ENCODE data around the gene PCID2.
"Not testable (repeated sequence)": the region's sequence is repeated elsewhere in the genome, so short reads cannot be mapped to it uniquely, and the experiment has no call there.

The PCID2 gene

GRCh38 chr13:113208421-113209335 lies at the start of gene PCID2:
Gene PCID2, minus strand, starts transcription at chr13:113208669. Its CDS starts 35 bp downstream, at chr13:113208634.
- Mint-ChIP-seq H3K4me3 (peak within 1 kb of the TSS; percentile 99), H3K27ac (peak within 1 kb of the TSS; percentile 92), H3K36me3 (ENCODE audit: low read depth) (peaks cover 44% of the 10 kb centered on the region), H3K4me1 (ENCODE audit: low read depth) (peaks cover 66% of the 10 kb centered on the region), H3K27me3 (no peaks in the 10 kb centered on the region), H3K9me3 (no peaks in the 10 kb centered on the region)

DNA sequence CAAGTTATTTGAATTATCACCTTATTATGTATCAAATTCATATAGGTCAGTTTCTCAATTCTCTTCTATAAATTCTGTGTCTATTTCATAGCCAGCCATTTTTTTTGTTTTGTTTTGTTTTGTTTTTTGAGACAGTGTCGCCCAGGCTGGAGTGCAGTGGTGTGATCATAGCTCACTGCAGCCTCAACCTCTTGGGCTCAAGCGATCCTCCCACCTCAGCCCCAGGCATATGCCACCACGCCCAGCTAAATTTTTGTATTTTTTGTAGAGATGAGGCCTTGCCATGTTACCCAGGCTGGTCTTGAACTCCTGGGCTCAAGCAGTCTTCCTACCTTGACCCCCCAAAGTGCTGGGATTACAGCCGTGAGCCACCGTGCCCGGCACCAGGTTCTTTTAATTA lies 49.4 kb upstream of the PCID2 start:
- H3K36me3 Mint-ChIP-seq (ENCODE audit: low read depth) = peaks cover 66% of the 10 kb centered on the region
- H3K27me3 Mint-ChIP-seq; H3K4me3 Mint-ChIP-seq; H3K4me1 Mint-ChIP-seq (ENCODE audit: low read depth); H3K27ac Mint-ChIP-seq; H3K9me3 Mint-ChIP-seq: not testable (repeated sequence)

- Mint-ChIP-seq H3K4me3 (no peak overlapping the region), H3K4me1 (ENCODE audit: low read depth) (no peaks in the 10 kb centered on the region), H3K36me3 (ENCODE audit: low read depth) (peaks cover 73% of the 10 kb centered on the region), H3K27me3 (no peaks in the 10 kb centered on the region), H3K27ac (no peak overlapping the region), H3K9me3 (no peaks in the 10 kb centered on the region)
These were observed 44.1 kb upstream of the PCID2 start for GRCh38 chr13:113252516-113253095.

GRCh38 chr13:113245849-113246796 lies 37.7 kb upstream of the PCID2 start:
- Mint-ChIP-seq H3K4me3 (no peak overlapping the region), H3K9me3 (no peaks in the 10 kb centered on the region), H3K36me3 (ENCODE audit: low read depth) (peaks cover 91% of the 10 kb centered on the region), H3K27me3 (no peaks in the 10 kb centered on the region), H3K27ac (no peak overlapping the region), H3K4me1 (ENCODE audit: low read depth) (no peaks in the 10 kb centered on the region)

DNA sequence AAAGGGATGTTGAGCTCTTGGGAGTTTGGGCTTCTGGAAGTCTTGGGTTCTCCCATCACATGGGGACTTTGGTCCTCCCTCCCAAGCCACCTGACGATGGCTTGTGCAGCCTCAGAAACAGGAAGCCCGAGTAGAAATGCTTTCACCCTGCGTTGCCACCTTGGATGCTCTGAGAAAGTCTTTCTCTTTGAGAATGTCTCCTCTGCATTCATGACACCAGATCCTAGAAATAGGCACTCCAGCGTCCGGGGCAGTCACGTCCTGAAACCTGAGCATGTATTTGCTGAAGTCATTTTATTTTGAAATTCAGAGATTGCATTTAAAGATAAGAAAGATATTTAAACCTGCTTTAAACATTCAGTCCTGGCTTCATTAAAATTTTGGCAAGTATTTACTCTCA lies 35.4 kb upstream of the PCID2 start:
- H3K4me3 Mint-ChIP-seq = no peak overlapping the region
- no peaks in the 10 kb centered on the region for H3K27me3 Mint-ChIP-seq
- H3K27ac Mint-ChIP-seq = no peak overlapping the region
- no peaks in the 10 kb centered on the region for H3K9me3 Mint-ChIP-seq
- H3K4me1 Mint-ChIP-seq (ENCODE audit: low read depth) = no peaks in the 10 kb centered on the region
- peaks cover 95% of the 10 kb centered on the region for H3K36me3 Mint-ChIP-seq (ENCODE audit: low read depth)

GRCh38 chr13:113241623-113242022 lies 33.2 kb upstream of the PCID2 start:
- not testable (repeated sequence) for H3K9me3 Mint-ChIP-seq; H3K4me3 Mint-ChIP-seq; H3K4me1 Mint-ChIP-seq (ENCODE audit: low read depth); H3K27me3 Mint-ChIP-seq; H3K27ac Mint-ChIP-seq
- peaks cover 88% of the 10 kb centered on the region for H3K36me3 Mint-ChIP-seq (ENCODE audit: low read depth)

- Mint-ChIP-seq H3K36me3 (ENCODE audit: low read depth) (peaks cover 84% of the 10 kb centered on the region), H3K4me1 (ENCODE audit: low read depth) (no peaks in the 10 kb centered on the region), H3K27me3 (no peaks in the 10 kb centered on the region), H3K4me3 (no peak overlapping the region), H3K27ac (no peak overlapping the region), H3K9me3 (no peaks in the 10 kb centered on the region)
These were observed 31.5 kb upstream of the PCID2 start for GRCh38 chr13:113239986-113240385.

- Mint-ChIP-seq H3K4me1 (ENCODE audit: low read depth) (no peaks in the 10 kb centered on the region), H3K36me3 (ENCODE audit: low read depth) (peaks cover 82% of the 10 kb centered on the region), H3K9me3 (no peaks in the 10 kb centered on the region), H3K4me3 (no peak overlapping the region), H3K27ac (no peak overlapping the region), H3K27me3 (no peaks in the 10 kb centered on the region)
These were observed 30.9 kb upstream of the PCID2 start for GRCh38 chr13:113239357-113239756.

DNA sequence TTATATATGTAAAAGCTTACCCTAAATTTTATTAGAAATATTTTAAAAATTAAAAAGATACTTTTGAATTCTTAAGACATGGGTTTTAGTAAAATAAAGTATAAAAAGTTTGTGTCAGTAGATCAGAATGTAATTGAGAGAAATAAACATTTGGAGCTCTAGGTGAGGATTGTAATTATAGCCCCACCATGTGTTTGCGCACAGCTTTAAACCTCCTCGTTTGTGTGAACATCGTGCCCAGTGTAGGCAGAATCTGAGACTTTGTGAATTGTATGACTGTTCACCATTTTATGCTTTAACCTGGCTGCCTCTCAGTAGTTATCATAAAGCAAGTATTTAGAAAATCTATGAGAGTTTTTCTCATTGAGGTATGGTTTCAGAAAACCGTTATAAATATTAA lies 30.1 kb upstream of the PCID2 start:
- H3K4me1 Mint-ChIP-seq (ENCODE audit: low read depth) = no peaks in the 10 kb centered on the region
- no peak overlapping the region for H3K4me3 Mint-ChIP-seq
- no peaks in the 10 kb centered on the region for H3K27me3 Mint-ChIP-seq
- no peaks in the 10 kb centered on the region for H3K9me3 Mint-ChIP-seq
- peaks cover 81% of the 10 kb centered on the region for H3K36me3 Mint-ChIP-seq (ENCODE audit: low read depth)
- no peak overlapping the region for H3K27ac Mint-ChIP-seq

GRCh38 chr13:113233101-113233500 lies 24.6 kb upstream of the PCID2 start:
- H3K27me3 Mint-ChIP-seq = no peaks in the 10 kb centered on the region
- H3K36me3 Mint-ChIP-seq (ENCODE audit: low read depth) = peaks cover 75% of the 10 kb centered on the region
- no peaks in the 10 kb centered on the region for H3K4me1 Mint-ChIP-seq (ENCODE audit: low read depth)
- no peak overlapping the region for H3K4me3 Mint-ChIP-seq
- H3K27ac Mint-ChIP-seq = no peak overlapping the region
- H3K9me3 Mint-ChIP-seq = no peaks in the 10 kb centered on the region

DNA sequence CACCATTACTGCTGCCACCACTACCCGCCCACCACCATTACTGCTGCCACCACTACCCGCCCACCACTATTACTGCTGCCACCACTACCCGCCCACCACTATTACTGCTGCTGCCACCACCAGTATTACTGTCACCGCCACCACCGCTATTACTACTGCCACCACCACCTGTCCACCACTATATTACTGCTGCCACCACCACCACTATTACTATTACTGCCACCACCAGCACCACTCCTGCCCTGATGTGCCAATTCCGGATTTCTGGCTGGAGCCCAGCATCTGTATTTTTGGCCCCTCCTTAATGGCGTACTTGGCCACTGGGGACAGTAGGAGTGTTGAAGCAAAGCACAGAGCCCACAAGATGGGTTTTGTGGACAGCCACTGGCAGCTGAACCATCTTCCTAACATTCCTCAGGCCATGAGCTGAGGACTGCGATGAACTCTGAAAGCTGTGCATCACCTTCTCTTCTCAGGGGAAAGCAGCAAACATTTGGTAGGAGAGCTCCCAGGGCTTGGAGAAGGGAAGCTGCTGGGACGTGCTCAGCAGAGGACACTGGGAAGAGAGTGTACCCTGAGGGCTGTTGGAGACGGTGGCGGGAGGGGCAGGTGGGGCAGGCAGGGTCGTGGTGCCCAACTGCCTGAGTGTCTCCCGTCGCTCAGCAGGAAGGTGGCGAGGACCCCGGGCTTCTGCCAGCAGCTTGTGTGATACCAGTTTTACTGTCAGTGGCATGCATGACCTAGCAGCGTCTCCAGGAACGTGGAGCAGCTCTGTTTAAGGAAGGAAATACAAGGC lies 23.9 kb upstream of the PCID2 start:
- Mint-ChIP-seq H3K4me3 (no peak overlapping the region), H3K27me3 (no peaks in the 10 kb centered on the region), H3K9me3 (no peaks in the 10 kb centered on the region), H3K4me1 (ENCODE audit: low read depth) (no peaks in the 10 kb centered on the region), H3K36me3 (ENCODE audit: low read depth) (peaks cover 74% of the 10 kb centered on the region), H3K27ac (no peak overlapping the region)

DNA sequence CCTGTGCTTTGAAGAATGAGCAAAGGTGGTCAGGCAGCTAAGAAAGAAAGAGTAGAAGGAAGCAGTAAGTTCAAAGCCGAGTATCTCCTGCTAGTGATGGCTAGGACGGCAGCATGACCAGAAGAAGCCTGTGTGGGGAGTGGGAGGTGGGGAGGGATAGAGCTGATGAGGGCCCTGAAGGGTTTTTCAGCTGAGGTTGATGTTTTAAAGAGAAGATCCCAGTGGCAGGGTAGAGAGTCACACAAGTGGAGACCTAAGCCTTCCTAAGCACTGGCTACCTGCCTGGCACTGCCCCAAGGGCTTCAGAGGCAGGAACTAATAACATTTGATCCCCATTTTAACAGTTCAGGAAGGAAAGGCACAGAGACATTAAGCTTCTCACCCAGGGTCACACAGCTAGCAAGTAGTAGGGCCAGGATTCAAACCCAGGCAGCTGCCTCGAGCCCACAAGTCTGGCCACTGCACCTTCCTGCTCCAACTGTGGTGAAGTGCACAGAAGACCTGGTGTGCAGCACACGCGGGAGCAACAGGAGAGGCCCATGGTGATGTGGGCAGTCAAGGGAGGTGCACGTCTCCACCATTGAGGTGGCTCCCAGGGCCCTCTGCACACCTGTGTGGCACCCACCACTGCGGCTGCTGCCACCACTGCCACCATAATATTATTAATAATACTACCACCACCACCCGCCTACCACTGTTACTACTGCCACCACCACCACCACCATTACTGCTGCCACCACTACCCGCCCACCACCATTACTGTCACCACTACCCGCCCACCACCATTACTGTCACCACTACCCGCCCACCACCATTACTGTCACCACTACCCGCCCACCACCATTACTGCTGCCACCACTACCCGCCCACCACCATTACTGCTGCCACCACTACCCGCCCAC lies 23.1 kb upstream of the PCID2 start:
- Mint-ChIP-seq H3K27me3 (no peaks in the 10 kb centered on the region), H3K4me3 (no peak overlapping the region), H3K36me3 (ENCODE audit: low read depth) (peaks cover 66% of the 10 kb centered on the region), H3K4me1 (ENCODE audit: low read depth) (no peaks in the 10 kb centered on the region), H3K9me3 (no peaks in the 10 kb centered on the region), H3K27ac (peak overlapping the region; percentile 51)

DNA sequence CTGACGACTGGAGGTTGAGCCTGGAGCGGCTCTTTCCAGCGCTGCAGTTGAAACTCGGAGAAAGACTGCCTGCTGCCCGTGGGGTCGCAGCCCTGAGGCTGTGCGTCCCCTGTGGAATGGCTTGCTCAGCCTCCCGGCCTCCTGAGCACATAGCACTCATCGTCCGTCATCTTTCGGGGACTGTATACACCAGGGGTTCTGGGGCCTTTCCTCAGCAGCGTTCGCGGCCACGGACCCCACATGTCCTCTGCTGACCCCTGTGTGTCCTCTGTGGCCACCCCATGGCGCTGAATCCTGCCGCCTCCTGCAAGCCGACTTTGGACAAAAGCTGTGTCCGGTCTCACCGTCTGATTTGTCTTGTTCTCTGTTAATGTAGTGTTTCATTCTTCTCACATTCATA lies 21.3 kb upstream of the PCID2 start:
- Mint-ChIP-seq H3K9me3 (no peaks in the 10 kb centered on the region), H3K36me3 (ENCODE audit: low read depth) (peaks cover 62% of the 10 kb centered on the region), H3K4me1 (ENCODE audit: low read depth) (no peaks in the 10 kb centered on the region), H3K27me3 (no peaks in the 10 kb centered on the region), H3K27ac (no peak overlapping the region), H3K4me3 (no peak overlapping the region)

All from stimulated activated naive CD8-positive, alpha-beta T cell treated with anti-CD3 and anti-CD28 coated beads, Interleukin-15, Interleukin-2, amounts not matched to agents 100 ng/mL and 50 ng/mL, for 24 hours (primary cell).